T-helper 1 cell (primary cell): ENCODE data around the gene MKRN2.
"Not testable (repeated sequence)": the region's sequence is repeated elsewhere in the genome, so short reads cannot be mapped to it uniquely, and the experiment has no call there.

Experiments
- DNase-seq, 5 donors: peaks; one replicate each; pipeline ENCODE4 v3.0.0-alpha.2; 2012 to 2020

Gene MKRN2

GRCh38 chr3:12590096-12590495 lies 33.2 kb downstream of the MKRN2 start:
- DNase-seq, result no peak

- no peak for DNase-seq
These were observed 34.6 kb downstream of the MKRN2 start for GRCh38 chr3:12591456-12591855.

DNA sequence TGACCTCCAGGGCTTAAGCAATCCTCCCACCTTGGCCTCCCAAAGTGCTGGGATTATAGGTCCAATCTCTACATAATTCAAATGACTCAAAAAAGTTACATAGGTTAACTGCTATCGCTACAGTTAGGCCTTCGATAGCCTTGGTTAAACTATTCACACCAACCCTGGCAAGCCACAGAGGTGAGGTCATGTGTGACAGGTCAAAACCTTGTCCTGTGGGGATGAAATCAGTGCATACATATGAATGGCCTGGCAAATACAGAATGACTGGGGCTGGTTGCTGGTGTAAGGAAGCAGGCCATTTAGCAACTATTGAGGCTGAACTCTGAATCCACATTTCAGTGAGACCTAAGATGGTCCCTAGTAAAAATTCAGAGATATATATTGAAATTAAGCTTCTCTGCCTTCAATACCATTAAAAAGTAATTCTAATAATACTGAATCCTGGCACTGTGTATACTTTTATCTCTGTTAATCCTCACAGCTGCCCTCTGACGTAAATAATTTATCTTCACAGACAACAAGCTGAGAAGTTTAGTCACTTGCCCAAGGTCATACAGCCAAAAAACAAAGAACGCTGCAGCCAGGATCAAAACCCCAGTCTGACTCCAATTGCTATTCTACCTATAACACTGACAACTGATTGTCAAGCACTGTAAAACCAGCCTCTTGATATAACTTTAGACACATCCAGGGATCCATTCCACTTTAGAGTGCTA lies 35.3 kb downstream of the MKRN2 start:
- no peak for DNase-seq

DNA sequence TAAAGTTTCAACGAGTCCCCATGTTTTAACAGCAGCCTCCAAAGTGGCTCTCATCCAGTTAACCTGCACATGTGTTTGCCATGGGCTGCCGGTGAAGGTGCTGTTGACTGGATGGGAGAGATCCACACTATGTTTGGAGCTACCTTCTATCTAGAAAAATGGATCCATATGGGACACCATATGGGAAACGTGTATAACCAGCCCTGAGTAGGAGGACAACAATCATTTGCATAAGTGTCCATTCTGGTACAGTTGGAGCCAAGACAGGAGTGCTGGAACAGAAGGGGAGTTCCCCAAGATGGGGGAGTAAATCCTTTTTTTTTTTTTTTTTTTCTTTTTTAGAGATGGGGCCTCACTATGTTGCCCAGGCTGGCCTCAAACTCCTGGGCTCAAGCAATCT lies 36.6 kb downstream of the MKRN2 start:
- DNase-seq, result no peak

DNA sequence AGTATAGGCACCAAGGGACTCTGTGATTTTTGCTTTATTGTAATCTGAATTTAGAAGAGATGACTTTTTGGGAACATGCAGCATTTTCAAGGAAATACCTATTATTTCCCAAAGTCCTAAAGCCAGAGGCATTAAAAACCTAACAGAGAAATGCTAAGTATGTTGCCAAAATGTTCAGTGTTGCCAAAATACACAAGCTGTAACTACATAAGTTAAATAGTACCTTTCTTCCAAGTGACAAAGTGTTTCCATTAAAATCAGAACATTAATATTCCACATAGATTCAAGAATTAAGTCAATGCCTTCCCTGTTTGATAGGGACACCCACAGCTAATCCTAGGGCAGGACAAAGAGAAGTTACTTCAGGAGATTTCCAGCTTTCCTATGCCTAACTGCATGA lies 42.0 kb downstream of the MKRN2 start:
- no peak for DNase-seq

GRCh38 chr3:12601072-12601471 lies 44.2 kb downstream of the MKRN2 start:
- no peak for DNase-seq

GRCh38 chr3:12603969-12604368 lies 47.1 kb downstream of the MKRN2 start:
- no peak for DNase-seq

DNA sequence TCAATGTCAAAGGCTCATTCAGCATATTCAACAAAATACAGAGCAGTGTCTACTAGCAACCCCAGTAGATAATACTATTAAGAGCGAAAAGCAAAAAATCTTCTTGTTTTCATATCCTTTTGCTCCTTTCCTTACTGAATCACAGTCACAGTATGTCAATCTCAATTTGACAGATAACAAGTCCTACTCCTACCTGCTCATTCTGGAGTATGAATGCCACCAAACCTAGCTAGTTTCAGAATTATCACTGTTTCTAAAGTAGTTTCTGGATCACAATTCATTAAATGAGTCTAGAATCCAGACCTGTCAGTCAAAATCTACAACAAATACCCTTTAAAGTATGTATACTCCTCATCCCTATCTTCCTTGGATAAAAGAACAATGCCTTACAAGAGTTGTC lies 51.5 kb downstream of the MKRN2 start:
- no peak for DNase-seq

GRCh38 chr3:12611117-12611516 lies 54.2 kb downstream of the MKRN2 start:
- no peak for DNase-seq

GRCh38 chr3:12612514-12613226 lies 55.8 kb downstream of the MKRN2 start:
- no peak for DNase-seq

GRCh38 chr3:12613250-12613649 lies 56.4 kb downstream of the MKRN2 start:
- no peak for DNase-seq

GRCh38 chr3:12615266-12615665 lies 58.4 kb downstream of the MKRN2 start:
- DNase-seq, result no peak

DNA sequence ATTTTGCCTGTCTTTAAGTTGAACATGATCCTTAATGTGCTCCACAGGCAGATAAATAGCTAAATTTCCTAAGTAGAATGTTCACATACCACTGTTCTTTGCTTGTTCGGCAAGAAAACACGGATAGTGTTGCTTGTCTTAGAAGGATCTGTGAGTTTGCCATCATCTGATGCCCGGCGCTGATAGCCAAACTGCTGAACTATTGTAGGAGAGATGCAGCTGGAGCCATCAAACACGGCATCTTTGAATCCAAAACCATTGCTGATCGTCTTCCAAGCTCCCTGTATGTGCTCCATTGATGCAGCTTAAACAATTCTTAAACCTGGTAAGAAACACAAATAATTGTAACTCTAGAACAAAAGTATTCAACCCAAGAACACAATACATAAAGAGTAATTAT lies 61.5 kb downstream of the MKRN2 start:
- DNase-seq, result no peak

DNA sequence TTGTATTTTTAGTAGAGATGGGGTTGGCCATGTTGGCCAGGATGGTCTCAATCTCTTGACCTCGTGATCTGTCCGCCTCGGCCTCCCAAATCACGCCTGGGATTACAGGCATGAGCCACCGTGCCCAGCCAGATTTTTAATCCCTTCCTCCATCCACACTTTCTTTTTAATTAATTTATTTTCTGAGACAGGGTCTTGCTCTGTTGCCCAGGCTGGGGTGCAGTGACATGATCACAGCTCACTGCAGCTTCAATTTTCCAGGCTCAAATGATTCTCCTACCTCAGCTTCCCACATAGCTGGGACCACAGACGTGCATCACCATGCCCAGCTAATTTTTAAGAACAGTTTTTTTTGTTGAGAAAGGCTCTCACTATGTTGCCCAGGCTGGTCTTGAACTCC lies 63.4 kb downstream of the MKRN2 start:
- DNase-seq, result no peak

DNA sequence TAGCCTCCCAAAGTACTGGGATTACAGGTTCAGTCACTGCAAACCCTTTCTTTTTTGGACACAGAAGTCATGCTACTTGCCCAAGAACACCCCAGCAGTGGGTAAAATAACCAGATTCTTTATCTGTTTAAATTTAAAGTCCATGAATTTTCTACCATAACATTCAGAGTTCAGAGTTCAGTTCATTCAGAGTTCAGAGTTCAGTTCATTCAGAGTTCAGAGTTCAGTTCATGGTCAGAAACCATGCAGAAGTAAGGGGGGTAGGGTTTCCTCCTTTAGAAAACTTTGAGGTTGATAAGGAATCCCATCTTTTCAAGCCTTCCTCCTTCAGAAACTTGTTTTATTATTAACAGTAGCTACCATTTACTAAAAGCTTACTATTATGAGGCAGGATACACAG lies 63.8 kb downstream of the MKRN2 start:
- no peak for DNase-seq

DNA sequence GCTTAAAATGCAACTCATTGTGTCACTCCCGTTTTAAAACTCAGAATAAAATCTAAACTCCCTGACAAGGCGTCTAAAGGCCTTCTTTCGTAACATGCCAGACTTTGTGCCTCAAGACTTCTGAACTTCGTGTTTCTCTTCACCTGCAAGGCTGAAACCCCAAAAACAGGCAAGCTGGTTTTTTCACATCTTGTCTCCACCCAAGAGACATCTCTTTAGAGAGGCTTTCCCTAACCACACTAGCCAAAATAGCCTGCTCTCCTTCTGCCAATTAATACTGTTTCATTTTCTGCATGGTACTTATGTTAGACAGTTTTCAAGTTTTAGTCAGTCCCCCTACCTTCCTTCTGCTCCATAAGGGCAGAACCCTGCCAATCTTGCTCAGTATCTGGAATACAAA lies 65.4 kb downstream of the MKRN2 start:
- no peak for DNase-seq

DNA sequence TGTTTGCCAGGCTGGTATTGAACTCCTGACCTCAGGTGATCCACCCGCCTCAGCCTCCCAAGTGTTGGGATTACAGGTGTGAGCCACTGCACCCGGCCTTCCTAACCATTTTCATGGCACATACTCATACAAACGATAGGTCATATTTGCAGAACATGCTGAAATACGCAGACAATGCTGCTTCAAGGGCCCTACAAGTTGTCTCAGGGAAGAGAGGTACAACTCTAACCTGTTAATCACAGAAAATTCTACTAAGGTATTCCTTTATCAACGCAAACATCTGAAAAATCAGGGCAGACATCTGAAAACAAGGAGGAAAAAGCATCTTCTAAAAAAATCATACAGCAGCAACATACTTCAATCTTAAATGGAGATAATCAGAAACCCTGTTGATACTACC lies 67.2 kb downstream of the MKRN2 start:
- no peak for DNase-seq

DNA sequence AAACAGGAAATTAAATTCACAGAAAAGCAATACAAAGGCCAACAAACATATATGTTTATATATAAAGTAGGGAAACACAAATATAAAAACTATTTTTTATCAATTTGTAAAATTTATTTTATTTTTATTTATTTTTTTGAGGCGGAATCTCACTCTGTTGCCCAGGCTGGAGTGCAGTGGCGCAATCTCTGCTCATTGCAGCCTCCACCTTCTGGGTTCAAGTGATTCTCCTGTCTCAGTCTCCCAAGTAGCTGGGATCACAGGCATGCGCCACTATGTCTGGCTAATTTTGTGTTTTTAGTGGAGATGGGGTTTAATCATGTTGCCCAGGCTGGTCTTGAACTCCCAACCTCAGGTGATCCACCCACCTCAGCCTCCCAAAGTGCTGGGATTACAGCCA lies 68.1 kb downstream of the MKRN2 start:
- not testable (repeated sequence) for DNase-seq

GRCh38 chr3:12627370-12627769 lies 70.5 kb downstream of the MKRN2 start:
- no peak for DNase-seq

GRCh38 chr3:12628813-12629212 lies 71.9 kb downstream of the MKRN2 start:
- DNase-seq, result no peak

- DNase-seq, result no peak
These were observed 72.7 kb downstream of the MKRN2 start for GRCh38 chr3:12629560-12629959.

DNA sequence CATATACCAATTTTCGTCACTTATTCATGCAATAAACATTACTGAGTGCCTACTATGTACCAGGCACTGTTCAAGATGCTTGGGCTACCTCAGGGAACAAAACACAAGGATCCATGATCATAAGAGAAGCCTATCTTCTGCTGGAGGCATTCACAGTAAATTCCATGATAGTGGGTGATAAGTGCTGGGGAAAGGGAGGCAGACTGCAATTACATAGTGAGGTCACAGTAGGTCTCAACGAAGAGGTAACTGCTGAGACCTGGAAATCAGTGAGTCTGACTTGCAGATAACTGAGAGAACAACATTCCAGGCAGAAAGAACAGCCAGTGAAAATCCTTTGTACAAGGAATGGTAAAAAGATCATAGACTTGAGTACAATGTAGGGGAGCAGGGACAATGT lies 73.4 kb downstream of the MKRN2 start:
- no peak for DNase-seq

DNA sequence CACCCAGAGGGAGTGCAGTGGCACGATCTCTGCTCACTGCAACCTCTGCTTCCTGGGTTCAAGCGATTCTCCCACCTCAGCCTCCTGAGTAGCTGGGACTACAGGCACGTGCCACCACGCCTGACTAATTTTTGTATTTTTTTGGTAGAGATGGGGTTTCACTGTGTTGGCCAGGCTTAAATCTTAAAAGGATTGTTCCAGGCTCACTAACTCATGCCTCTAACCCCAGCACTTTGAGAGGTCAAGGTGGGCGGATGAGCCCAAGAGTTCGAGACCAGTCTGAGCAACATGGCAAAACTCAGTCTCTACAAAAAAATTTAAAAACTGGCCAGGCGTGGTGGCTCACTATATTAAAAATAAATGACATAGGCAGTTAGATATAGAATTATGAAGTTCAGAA lies 74.0 kb downstream of the MKRN2 start:
- not testable (repeated sequence) for DNase-seq

- no peak for DNase-seq
These were observed 75.6 kb downstream of the MKRN2 start for GRCh38 chr3:12632523-12632922.

DNA sequence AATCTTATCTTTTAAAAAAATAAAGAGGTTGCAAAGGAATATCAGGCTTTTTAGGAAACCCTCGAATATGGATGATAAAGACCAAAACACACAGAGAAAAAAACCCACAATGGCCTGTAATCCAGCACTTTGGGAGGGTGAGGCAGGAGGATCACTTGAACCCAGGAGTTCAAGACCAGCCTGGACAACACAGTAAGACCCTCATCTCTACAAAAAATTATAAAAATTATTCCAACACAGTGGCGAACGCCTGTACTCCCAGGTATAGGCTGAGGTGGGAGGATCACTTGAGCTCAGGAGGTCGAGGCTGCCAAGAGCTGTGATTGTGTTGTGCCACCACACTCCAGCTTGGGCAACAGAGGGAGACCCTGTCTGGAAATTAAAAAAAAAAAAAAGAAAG lies 76.2 kb downstream of the MKRN2 start:
- DNase-seq, result no peak
